Left renal cortex interstitium (tissue), 4 donors: ENCODE measurements around the gene MSRB1. TPM values are rescaled to one million over a fixed set of nuclear protein-coding genes. Genes with fewer than 3 reads are reported as not detected.

Experiments
- DNase-seq, 4 donors: peaks; one replicate each; pipeline ENCODE4 v3.0.0-alpha.2; 2013; ENCODE audit warnings: low read depth in 4 of 4, low spot score in 2 of 4, missing footprints in 1 of 4
- polyA plus RNA-seq, 4 donors: library from polyadenylated mRNA; unstranded; fragments of 120-200 nt; gene quantifications; one replicate each; pipeline ENCODE4 v1.2.1, GENCODE V29; 2013; ENCODE audit not compliant: insufficient read length in 4 of 4

The MSRB1 gene
- polyA plus RNA-seq, 4 donors, result 63.9 to 79.8 (median 72.1) TPM

- no peak for DNase-seq
Observed at GRCh38 chr16:1918351-1919326, 24.4 kb downstream of the MSRB1 start, which contains the start of gene HS3ST6. Gene HS3ST6 (minus strand): TSS chr16:1918415. CDS start chr16:1918323, 92 bp downstream.

DNA sequence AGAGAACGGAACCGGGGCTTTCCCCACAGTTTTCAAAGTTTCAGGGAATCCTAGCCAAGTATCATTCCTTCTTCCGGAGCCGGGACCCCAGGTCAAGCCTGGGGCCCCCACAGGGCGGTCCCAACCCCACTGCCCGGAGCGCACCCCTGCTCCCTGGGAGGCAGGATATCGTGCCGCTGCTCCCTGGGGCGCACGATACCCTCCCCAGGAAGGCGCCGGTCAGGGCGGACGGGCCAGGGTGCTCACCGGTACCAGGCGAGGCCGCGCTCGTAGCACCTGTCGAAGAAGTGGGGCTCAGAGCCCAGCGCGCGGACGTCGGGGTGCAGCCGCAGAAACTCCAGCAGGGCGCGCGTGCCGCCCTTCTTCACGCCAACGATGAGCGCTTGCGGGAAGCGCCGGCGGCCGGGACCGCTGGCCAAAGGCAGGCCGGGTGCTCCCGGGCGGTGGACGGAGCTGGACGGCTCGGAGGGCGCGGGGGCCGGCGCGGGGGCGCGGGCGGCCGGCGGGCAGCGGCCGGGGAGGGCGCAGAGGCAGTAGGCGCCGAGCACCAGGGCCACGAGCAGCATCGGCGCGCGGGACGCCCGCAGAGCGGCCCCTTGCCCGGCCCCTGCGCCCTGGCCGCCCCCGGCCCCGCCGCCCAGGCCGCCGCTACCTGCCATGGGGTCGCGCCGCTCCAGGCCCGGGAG lies 25.2 kb downstream of the MSRB1 start:
- no peak for DNase-seq

GRCh38 chr16:1917056-1917664 lies 25.8 kb downstream of the MSRB1 start:
- no peak for DNase-seq

DNA sequence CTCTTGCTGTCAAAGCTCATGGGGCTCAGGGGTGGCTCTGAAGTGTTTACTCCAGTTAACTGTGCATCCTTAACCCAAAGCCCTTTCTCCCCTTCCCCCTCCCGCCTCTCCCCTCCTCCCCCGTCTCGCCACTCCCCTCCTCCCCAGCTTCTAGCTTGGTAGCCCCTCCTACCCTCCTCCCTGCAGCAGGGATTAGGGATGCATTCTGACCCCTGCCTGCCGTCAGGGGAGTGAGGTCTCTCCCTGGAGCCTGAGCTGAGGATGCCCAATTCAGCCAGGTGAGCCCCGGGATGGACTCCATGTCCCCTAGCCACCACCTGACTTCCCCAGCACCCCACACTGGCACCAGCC lies 26.4 kb downstream of the MSRB1 start:
- no peak for DNase-seq

DNA sequence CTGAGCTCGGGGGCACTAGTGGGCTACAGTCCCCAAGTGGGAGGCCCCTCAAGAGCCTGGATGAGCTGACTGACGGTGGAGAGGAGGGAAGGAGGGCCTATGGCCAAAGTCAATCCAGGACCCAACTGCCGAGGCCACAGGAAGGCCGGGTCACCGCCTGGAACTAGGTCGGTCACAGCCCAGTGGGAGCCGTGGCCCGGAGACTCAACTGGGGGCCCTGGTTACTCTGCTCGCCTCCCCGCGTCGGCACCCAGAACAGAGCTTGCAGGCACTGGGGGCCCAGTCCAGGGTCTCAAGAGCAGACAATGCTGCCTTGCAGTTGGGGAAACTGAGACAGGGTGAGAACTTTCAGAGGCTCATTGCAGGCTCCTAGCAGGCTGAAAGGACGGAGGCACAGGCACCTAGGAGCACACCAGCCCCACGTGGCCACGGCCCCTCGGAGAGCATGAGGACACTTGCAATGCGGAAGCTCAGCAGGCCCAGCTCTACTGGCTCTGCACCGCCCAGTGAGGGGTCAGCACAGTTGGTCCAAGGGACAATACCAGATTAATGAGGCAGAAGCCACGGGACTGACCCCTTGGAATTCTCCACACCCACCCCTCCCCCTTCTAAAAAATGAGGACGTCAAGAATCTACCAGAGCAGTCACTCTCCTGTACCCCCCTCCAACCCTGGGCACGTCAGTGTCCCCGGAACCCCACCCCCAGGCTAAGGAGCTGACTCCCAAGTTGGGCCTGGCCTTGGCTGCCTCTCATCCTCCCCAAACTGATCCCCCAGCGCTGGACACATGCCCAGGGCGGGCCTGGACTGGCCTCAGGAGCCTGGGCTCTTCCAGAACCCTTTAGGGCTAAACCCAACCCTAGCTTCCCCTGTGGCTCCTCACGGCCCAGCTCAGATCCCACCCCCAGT lies 27.0 kb downstream of the MSRB1 start:
- DNase-seq, result no peak

DNA sequence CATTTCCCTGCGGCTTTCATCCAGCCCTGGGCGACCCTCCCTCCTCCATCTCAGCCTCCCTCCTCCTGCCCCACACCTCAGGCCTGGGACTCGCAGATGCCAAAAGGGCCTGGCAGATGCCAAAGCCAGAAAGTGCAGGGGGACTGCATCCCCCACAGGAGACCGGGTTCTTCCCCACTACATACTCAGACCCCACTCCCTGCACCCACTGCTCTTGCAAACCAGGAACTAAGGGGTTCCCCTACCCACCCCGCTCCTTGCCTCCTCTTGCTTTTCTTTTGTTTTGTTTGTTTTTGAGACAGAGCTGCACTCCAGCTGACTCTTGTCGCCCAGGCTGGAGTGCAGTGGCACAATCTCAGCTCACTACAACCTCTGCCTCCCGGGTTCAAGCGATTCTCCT lies 28.0 kb downstream of the MSRB1 start:
- DNase-seq, result no peak

DNA sequence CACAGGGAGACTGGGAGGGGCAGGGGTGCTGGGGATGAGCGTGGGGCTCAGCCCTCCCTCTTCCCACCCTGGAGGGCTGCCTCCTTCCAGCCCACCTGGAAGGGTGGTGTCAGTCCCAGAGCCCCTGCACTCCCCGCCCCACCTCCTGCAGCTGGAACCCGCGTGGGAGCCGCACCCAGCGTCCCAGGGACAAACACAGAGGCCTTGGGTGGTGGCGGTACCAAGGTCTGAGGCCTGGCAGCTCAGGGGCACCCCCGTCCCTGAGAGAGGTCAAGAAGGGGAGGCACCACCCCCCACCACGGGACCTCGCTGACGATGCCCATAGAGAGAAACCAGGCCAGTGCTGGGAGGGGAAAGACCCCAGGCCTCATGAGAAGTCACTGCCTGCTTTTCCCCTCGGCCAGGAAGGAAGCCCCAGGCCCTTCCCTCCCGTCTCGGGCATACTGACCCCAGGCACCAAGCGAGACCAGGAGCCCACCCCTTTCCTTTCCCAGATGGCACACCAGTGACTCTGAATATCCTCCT lies 28.9 kb downstream of the MSRB1 start:
- no peak for DNase-seq

DNA sequence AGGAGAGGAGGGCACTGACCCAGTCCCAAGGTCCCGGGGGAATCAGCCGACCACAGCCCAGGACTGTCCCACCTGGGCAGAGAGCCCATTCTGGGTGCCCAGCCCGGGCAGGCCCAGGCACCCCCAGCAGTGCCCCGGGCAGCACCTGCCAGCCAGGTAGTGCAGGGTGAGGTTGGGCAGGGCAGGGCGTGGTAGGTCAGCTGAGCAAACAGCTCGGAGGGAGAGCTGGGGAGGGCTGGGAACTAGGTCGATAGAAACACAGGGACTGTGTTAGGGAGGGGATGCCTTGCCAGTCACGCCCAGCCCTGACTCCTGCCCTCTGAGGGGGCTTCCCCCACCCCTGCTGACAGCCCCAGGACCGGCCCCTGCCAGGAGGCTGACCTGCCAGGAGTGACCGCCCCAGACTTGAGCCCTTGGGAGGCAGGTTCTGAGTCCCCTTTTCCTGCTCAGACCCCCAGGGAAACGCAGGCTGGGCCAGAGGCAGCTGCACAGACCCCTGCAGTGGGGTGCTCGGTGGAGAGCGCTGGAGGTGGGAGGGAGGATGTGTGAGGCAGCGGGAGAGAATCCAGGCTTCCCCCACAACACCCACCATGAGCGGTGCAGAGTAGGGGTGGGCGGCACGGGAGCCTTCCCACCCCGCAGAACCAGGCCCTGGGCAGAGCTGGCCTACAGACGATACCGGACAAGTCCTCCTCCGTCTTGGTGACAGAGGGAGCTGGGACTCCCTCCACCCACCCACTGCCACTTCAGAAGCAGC lies 29.5 kb downstream of the MSRB1 start:
- no peak for DNase-seq

GRCh38 chr16:1912215-1912543 lies 30.8 kb downstream of the MSRB1 start:
- no peak for DNase-seq

GRCh38 chr16:1911467-1912214 lies 31.4 kb downstream of the MSRB1 start:
- no peak for DNase-seq

DNA sequence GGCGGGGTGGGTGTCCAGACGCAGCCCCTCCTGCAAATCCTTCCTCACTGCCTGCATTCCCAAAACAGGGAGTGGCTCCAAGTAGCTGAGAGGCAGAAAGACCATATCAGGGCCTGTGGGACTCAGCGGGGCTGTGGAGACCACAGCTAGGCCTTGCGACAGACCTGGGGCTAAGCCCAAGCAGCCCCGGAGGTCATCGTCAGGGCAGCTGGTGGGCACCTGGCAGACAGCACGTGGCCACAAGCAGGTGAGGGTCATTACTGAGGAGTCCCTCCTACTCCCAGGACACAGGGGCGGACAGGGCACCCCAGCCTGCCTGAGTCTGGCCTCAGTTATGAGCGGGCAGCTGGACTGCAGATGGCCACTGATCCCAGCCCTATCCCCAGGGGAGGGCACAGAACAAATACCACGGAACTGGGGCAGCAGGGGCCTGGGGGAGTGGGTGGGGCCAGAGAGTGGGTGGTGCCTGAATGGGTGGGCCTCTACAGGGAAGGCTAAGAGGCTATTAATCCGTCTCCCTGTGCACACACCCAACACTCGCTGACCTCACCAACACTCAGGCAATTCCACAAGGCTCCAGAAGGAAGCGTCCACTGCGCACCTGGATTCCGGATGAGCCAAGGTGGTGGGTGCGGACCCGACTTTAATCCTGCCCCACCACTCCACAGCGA lies 33.3 kb downstream of the MSRB1 start:
- DNase-seq, result no peak

DNA sequence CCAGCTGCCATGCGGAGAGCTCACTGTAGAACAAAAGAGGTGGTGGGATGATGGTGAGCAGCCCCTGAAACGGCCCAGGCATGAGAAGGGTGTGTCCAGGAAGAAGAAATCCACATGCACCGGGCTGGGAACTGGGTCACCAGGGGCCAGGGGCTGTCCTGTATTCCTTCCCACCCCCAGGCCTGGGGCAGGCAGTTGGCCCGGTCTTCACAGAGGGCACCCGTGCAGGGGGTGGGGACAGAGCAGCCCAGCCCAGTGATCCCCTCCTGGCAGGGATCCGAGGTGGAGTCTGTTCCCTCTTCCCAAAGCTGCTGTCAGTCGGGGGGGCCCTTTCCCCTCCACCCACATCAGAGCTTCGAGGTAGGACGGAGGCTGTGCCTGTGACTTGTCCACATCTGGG lies 34.0 kb downstream of the MSRB1 start:
- DNase-seq, result no peak

GRCh38 chr16:1908184-1908583 lies 34.8 kb downstream of the MSRB1 start:
- DNase-seq, result no peak

DNA sequence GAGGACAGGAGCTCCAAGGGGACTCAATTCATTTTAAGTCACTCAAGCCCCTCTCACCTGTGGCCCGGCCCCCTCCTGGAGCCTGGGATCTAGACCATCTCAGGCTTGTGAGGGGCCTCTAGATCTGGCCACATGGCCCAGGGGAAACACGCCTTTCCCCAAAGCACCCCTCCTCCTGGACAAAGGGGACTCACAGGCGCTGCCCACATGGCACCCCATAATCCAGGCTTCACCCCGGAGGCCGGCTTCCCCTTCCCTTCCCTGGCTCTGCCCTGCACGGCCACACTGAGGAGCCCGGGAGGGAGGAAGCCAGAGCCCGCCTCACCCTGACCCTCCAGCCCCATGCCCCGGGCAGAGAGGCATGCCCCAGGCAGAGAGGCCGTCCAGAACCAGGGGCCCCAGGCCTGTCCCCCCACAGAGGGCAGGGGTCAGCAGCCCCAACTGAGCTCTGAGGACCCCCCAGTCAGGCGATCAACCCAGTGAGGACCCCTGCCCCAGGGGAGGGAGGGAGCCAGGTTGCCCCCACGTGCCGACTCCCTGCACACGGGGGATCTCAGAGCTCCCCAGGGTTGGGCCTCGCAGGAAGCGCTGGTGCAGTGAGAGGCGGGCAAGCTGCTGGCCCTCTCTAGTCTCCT lies 35.7 kb downstream of the MSRB1 start:
- no peak for DNase-seq

- DNase-seq, result no peak
Observed at GRCh38 chr16:1906846-1907165, 36.2 kb downstream of the MSRB1 start.

DNA sequence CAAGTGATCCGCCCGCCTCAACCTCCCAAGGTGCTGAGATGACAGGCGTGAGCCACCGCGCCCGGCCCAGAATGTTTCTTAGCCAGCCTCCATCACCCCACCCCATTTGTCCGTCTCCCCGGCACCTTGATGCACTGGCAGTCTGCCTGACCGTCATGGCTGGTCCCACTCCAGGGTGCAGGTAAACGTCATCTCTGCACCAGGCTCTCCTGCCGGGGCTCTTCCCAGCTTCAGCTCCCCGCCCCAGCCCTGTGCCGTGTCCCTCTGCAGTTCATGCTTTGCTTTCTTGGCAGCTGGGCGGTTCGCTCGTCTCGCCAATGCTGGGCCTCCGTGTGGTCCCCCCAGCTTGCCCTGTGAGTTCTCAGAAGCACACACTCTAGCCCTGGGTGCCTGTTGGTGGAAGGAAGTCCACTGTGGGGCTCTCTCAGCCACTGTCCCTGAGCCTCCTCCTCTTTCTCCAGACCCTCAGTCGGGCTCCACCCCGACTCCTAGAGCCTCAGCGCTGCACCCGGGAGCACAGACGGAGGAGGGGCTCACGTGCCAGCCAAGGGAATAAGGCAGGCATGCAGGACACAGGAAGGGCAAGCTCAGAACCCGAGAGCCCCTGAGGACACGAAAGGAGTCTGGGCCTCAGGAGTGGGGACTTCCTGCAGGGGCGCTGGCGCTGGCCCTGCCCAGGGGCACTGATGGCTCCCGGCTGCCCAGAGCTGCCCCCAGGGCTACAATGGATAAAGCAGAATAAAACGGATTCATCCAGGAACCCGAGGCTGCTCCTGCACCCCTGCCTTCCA lies 36.7 kb downstream of the MSRB1 start:
- DNase-seq, result no peak
